NOMO-1 treated with DMSO at 0.1 percent for 48 hours (cell line): ENCODE measurements around the gene CXCL1.
A peak's percentile ranks its signal among the peaks of the same experiment; 100 is the strongest.

Source experiments
- DNase-seq: peaks from one replicate; lab custom pipeline; 2025; ENCODE audit not compliant: unreplicated experiment; lab: John Stamatoyannopoulos, UW

CXCL1 gene

GRCh38 chr4:73869130-73870055 is at the start of gene CXCL1:
Gene CXCL1, plus strand, starts transcription at chr4:73869393. Its CDS starts 78 bp downstream, at chr4:73869471.
- DNase-seq: peak; percentile 15

GRCh38 chr4:73821325-73821724 is 47.9 kb upstream of the CXCL1 start:
- DNase-seq: peak; percentile 23

- DNase-seq: no peak
Measured at GRCh38 chr4:73822389-73822788, 46.8 kb upstream of the CXCL1 start.

GRCh38 chr4:73822812-73823504 is 46.2 kb upstream of the CXCL1 start:
- no peak for DNase-seq

GRCh38 chr4:73823760-73824159 is 45.4 kb upstream of the CXCL1 start:
- no peak for DNase-seq

GRCh38 chr4:73828956-73829355 is 40.2 kb upstream of the CXCL1 start:
- DNase-seq: peak; percentile 59

GRCh38 chr4:73831569-73831968 is 37.6 kb upstream of the CXCL1 start:
- DNase-seq: no peak

- peak; percentile 12 for DNase-seq
Measured at GRCh38 chr4:73832651-73833237, 36.4 kb upstream of the CXCL1 start.

GRCh38 chr4:73836373-73837279 is 32.6 kb upstream of the CXCL1 start, which contains the start of gene CXCL6:
Gene CXCL6, plus strand, starts transcription at chr4:73836678. Its CDS starts 73 bp downstream, at chr4:73836751.
- peak; percentile 37 for DNase-seq

GRCh38 chr4:73839071-73839470 is 30.1 kb upstream of the CXCL1 start:
- DNase-seq: no peak

- DNase-seq: no peak
Measured at GRCh38 chr4:73839715-73840114, 29.5 kb upstream of the CXCL1 start.

GRCh38 chr4:73841243-73841925 is 27.8 kb upstream of the CXCL1 start:
- no peak for DNase-seq

GRCh38 chr4:73842696-73843095 is 26.5 kb upstream of the CXCL1 start:
- no peak for DNase-seq

- DNase-seq: no peak
Measured at GRCh38 chr4:73843369-73843768, 25.8 kb upstream of the CXCL1 start.

- peak; percentile 72 for DNase-seq
Measured at GRCh38 chr4:73844345-73844744, 24.8 kb upstream of the CXCL1 start.

- peak; percentile 16 for DNase-seq
Measured at GRCh38 chr4:73844806-73845205, 24.4 kb upstream of the CXCL1 start.

- DNase-seq: peak; percentile 25
Measured at GRCh38 chr4:73847526-73848182, 21.5 kb upstream of the CXCL1 start.

GRCh38 chr4:73848183-73848777 is 20.9 kb upstream of the CXCL1 start:
- DNase-seq: no peak
